ENCODE measurements around the gene DLK2. TPM values are rescaled to one million over a fixed set of nuclear protein-coding genes. Genes with fewer than 3 reads are reported as not detected.
"Not testable (repeated sequence)": the region's sequence is repeated elsewhere in the genome, so short reads cannot be mapped to it uniquely, and the experiment has no call there.

Gene DLK2
- total RNA-seq, 2 donors from 2014 or later, result 0.27 to 0.28 TPM

- intact Hi-C loops (cut with DNase I, micrococcal nuclease), result no loop called here
- DNase-seq (no peak), ATAC-seq (no peak)
These were observed 19.5 kb downstream of the DLK2 start for GRCh38 chr6:43435682-43436437.

GRCh38 chr6:43434943-43435342 is 20.4 kb downstream of the DLK2 start:
- no peak for DNase-seq
- no peak for ATAC-seq
- intact Hi-C loops (cut with DNase I, micrococcal nuclease), result no loop called here

- DNase-seq, result no peak
- no peak for ATAC-seq
These were observed 21.1 kb downstream of the DLK2 start for GRCh38 chr6:43434001-43434840.

GRCh38 chr6:43433148-43433547 is 22.2 kb downstream of the DLK2 start:
- ATAC-seq (no peak), DNase-seq (no peak)
- intact Hi-C loops (cut with DNase I, micrococcal nuclease), result no loop called here

More at GRCh38 chr6:43434001-43434840, 21.1 kb downstream of the DLK2 start:
- intact Hi-C loops (cut with DNase I, micrococcal nuclease), result no loop called here

- intact Hi-C loops (cut with DNase I, micrococcal nuclease), result no loop called here
- no peak for ATAC-seq
- peak in 1 of 2 donors; percentile 15 for DNase-seq
These were observed 23.1 kb downstream of the DLK2 start for GRCh38 chr6:43432009-43432945.

- ATAC-seq (no peak), DNase-seq (no peak)
- intact Hi-C loops (cut with DNase I, micrococcal nuclease), result no loop called here
These were observed 26.5 kb downstream of the DLK2 start for GRCh38 chr6:43428874-43429273.

GRCh38 chr6:43428112-43428570 is 27.2 kb downstream of the DLK2 start:
- intact Hi-C loops (cut with DNase I, micrococcal nuclease), result no loop called here
- ATAC-seq (no peak), DNase-seq (no peak)

- intact Hi-C loops (cut with DNase I, micrococcal nuclease), result no loop called here
- ATAC-seq (peak; percentile 96), DNase-seq (peak; percentile 97)
These were observed 27.8 kb downstream of the DLK2 start, which contains the start of gene ABCC10 for GRCh38 chr6:43427406-43428111. ABCC10 (plus strand) TSS chr6:43427541; CDS start chr6:43427979, 438 bp downstream.

GRCh38 chr6:43426928-43427405 is 28.4 kb downstream of the DLK2 start:
- no peak for ATAC-seq
- no peak for DNase-seq
- intact Hi-C loops (cut with DNase I, micrococcal nuclease), result no loop called here

- intact Hi-C loops (cut with DNase I, micrococcal nuclease); ATAC-seq: not testable (repeated sequence)
These were observed 30.3 kb downstream of the DLK2 start for GRCh38 chr6:43425083-43425482.

GRCh38 chr6:43421831-43422230 is 33.5 kb downstream of the DLK2 start:
- DNase-seq (no peak), ATAC-seq (no peak)
- intact Hi-C loops (cut with DNase I, micrococcal nuclease), result no loop called here

More at GRCh38 chr6:43425083-43425482, 30.3 kb downstream of the DLK2 start:
- not testable (repeated sequence) for DNase-seq

GRCh38 chr6:43420012-43420709 is 35.2 kb downstream of the DLK2 start:
- ATAC-seq (peak; percentile 26), DNase-seq (no peak)
- intact Hi-C loops (cut with DNase I, micrococcal nuclease), result no loop called here

- DNase-seq, result no peak
- intact Hi-C loops (cut with DNase I, micrococcal nuclease), result no loop called here
- no peak for ATAC-seq
These were observed 38.4 kb downstream of the DLK2 start for GRCh38 chr6:43416935-43417334.

GRCh38 chr6:43415275-43415674 is 40.1 kb downstream of the DLK2 start:
- intact Hi-C loops (cut with DNase I, micrococcal nuclease); ATAC-seq; DNase-seq: not testable (repeated sequence)

GRCh38 chr6:43413002-43413401 is 42.3 kb downstream of the DLK2 start:
- DNase-seq (no peak), ATAC-seq (no peak)
- intact Hi-C loops (cut with DNase I, micrococcal nuclease), result no loop called here

GRCh38 chr6:43412541-43412940 is 42.8 kb downstream of the DLK2 start:
- intact Hi-C loops (cut with DNase I, micrococcal nuclease), result no loop called here
- no peak for DNase-seq
- ATAC-seq, result no peak

GRCh38 chr6:43410776-43411175 is 44.6 kb downstream of the DLK2 start:
- ATAC-seq; intact Hi-C loops (cut with DNase I, micrococcal nuclease); DNase-seq: not testable (repeated sequence)
